GM06990 (cell line): ENCODE measurements around the gene TMEM233.

ENCODE experiments used
- DNase-seq: peaks from one replicate; pipeline ENCODE4 v3.0.0-alpha.2; 2011; ENCODE audit not compliant: insufficient read length; ENCODE audit errors: extremely low read depth
- H3K27me3 ChIP-seq: replicated peaks from 2 replicates; pipeline ENCODE4 v1.6.0; 2011; ENCODE audit warnings: low read length; ENCODE audit not compliant: control insufficient read depth, insufficient read depth
- H3K36me3 ChIP-seq: 2 replicates; pipeline ENCODE4 v1.5.1; 2011; ENCODE audit warnings: low read length; ENCODE audit not compliant: control insufficient read depth, insufficient read depth
- H3K4me3 ChIP-seq: replicated peaks from 2 replicates; pipeline ENCODE4 v1.5.1; 2011; ENCODE audit warnings: low read depth, mild to moderate bottlenecking, control low read depth, low read length
- TF ChIP-seq, protein P1 (sequence below): IDR thresholded peaks from 2 replicates; pipeline ENCODE4 v1.5.1; 2011; ENCODE audit warnings: low read length, control low read depth, mild to moderate bottlenecking, inconsistent platforms; ENCODE audit not compliant: insufficient read depth, poor library complexity, severe bottlenecking

The TMEM233 gene

DNA sequence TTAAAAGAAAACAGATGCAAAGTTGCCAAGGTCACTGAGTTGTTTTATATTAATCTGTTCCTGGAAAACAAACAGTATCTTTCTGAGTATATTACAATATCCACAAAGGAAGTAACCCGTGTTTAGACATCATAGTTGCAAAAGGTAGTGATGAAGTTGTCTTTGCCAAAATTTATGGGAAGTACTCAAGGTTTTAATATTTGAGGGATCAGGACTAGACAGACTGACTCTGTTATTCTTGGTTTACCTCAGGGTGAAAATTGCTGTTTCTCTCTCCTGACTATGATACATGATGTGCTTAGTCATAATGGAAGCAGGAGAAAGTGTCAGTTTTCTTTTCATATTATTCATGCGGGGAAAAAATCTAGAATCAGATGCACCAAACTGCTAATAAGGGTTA is 28.3 kb downstream of the TMEM233 start:
- TF ChIP-seq, protein P1, sequence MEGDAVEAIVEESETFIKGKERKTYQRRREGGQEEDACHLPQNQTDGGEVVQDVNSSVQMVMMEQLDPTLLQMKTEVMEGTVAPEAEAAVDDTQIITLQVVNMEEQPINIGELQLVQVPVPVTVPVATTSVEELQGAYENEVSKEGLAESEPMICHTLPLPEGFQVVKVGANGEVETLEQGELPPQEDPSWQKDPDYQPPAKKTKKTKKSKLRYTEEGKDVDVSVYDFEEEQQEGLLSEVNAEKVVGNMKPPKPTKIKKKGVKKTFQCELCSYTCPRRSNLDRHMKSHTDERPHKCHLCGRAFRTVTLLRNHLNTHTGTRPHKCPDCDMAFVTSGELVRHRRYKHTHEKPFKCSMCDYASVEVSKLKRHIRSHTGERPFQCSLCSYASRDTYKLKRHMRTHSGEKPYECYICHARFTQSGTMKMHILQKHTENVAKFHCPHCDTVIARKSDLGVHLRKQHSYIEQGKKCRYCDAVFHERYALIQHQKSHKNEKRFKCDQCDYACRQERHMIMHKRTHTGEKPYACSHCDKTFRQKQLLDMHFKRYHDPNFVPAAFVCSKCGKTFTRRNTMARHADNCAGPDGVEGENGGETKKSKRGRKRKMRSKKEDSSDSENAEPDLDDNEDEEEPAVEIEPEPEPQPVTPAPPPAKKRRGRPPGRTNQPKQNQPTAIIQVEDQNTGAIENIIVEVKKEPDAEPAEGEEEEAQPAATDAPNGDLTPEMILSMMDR, result no peak
- H3K27me3 ChIP-seq, result no peaks in the 10 kb centered on the region; the same call in 1 of the 2 replicates
- H3K36me3 ChIP-seq, result no peaks in the 10 kb centered on the region
- no peak for DNase-seq
- H3K4me3 ChIP-seq, result no peak overlapping the region

DNA sequence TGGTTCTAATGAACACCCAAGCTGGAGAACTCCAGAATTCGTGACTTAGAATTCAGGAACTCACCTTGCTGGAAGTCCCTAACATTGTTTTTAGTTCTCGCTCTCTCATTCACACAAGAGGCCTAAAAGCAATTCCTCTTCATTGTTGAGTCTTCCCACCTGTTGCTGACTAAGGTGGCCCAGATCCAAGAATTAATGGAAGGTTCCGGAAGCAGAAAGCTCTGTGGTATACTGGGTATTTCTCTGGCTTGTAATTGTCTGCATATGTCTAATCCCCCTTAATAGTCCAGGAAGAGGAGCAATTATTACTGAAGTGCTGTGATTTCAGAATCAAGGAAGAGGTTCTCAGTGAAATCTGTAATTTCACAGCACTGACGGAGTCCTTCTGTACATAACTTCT is 31.4 kb downstream of the TMEM233 start:
- Histone ChIP-seq H3K27me3 (no peaks in the 10 kb centered on the region; the same call in 1 of the 2 replicates), H3K4me3 (no peak overlapping the region), H3K36me3 (no peaks in the 10 kb centered on the region)
- no peak for DNase-seq
- TF ChIP-seq, protein P1, result no peak

DNA sequence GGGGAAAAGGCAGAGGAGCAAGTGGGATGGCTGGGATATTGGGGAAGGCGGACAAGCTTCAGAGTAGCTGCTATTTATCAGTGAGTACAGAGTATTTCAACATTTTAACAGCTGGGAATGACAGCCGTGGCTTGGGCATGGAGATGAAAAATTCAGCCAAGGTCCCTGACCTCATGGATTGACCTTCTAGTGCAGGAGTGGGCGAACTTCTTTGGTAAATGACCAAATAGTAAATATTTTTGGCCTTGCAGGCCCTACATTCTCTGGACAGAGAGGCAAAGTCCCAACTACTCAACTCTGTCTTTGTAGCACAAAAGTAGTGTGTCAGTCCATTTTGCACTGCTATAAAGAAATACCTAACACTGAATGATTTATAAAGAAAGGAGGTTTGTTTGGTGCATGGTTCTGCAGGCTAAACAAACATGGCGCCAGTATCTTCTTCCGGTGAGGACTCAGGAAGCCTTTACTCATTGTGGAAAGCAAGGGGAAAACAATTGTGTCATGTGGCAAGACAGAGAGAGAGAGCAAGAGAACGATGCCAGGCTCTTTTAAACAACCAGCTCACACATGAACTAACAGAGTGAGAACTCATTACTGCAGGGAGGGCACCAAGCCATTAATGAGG is 33.6 kb downstream of the TMEM233 start:
- H3K27me3 ChIP-seq, result no peaks in the 10 kb centered on the region; the same call in 1 of the 2 replicates
- no peak overlapping the region for H3K4me3 ChIP-seq
- no peaks in the 10 kb centered on the region for H3K36me3 ChIP-seq
- TF ChIP-seq, protein P1, result no peak
- DNase-seq, result no peak

GRCh38 chr12:119627686-119628085 is 34.1 kb downstream of the TMEM233 start:
- Histone ChIP-seq H3K4me3 (no peak overlapping the region), H3K36me3 (no peaks in the 10 kb centered on the region), H3K27me3 (no peaks in the 10 kb centered on the region; the same call in 1 of the 2 replicates)
- no peak for DNase-seq
- TF ChIP-seq, protein P1, result no peak

DNA sequence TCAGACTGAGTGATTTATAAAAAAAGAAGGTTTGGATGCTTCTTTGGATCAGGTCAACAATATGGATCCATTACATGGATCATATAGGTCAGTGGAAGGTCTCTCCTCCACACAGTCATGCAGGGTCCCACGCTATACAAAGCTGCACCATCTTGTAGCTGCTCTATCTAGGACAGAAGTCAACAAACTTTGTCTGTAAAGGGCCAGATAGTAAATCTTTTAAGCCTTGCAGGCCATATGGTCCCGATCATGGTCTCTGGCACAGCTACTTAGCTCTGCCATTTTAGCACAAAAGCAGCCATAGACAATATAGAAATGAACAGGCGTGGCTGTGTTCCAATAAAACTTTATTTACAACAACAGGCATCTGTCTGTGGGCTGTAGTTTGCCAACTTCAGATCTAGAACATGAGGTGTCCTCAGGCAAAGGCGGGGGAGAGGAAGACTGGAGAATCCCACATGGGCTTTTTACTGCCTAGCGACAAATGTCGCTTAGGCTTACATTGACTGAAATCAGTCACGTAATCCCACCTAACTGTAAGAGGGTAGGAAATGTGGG is 36.7 kb downstream of the TMEM233 start:
- no peaks in the 10 kb centered on the region for H3K27me3 ChIP-seq
- TF ChIP-seq, protein P1, result no peak
- H3K36me3 ChIP-seq, result no peaks in the 10 kb centered on the region
- DNase-seq, result no peak
- H3K4me3 ChIP-seq, result no peak overlapping the region
